PFSK-1 (cell line): ENCODE data around the gene IRF6.

Experiments
- FOXP2 ChIP-seq: optimal IDR thresholded peaks from 2 replicates; pipeline ENCODE3; 2011; ENCODE audit warnings: borderline replicate concordance, control low read depth, inconsistent platforms; ENCODE audit not compliant: insufficient read depth; ENCODE audit errors: extremely low read length, extremely low read depth
- POLR2AphosphoS5 ChIP-seq: IDR thresholded peaks from 2 replicates; pipeline ENCODE4 v1.6.1; 2012; ENCODE audit warnings: low read depth, mild to moderate bottlenecking, control low read depth, low read length, moderate library complexity
- REST ChIP-seq, 2 experiments: IDR thresholded peaks; 2 replicates each; pipeline versions ENCODE4 v1.6.1 to v1.8.0; 2011 to 2012; ENCODE audit warnings: low read depth in 2 of 2, low read length in 2 of 2, control low read depth in 1 of 2, inconsistent platforms in 1 of 2, mild to moderate bottlenecking in 1 of 2, moderate library complexity in 1 of 2; ENCODE audit not compliant: insufficient read depth in 1 of 2
- SIN3A ChIP-seq: IDR thresholded peaks from 2 replicates; pipeline ENCODE4 v1.6.1; 2012; ENCODE audit warnings: mild to moderate bottlenecking, low read length, moderate library complexity, borderline replicate concordance; ENCODE audit not compliant: insufficient read depth
- TAF1 ChIP-seq: IDR thresholded peaks from 2 replicates; pipeline ENCODE4 v1.6.1; 2012; ENCODE audit warnings: low read length, control low read depth, borderline replicate concordance; ENCODE audit not compliant: insufficient read depth

IRF6 gene

GRCh38 chr1:209756615-209757445, 49.1 kb downstream of the IRF6 start:
- TF ChIP-seq POLR2AphosphoS5 (no peak), TAF1 (no peak), REST (IDR thresholded peaks at IDR 0.05; ENCODE audit: insufficient read depth in 1 of 2, low read depth in 2 of 2, low read length in 2 of 2) (no peak), FOXP2 (no peak), SIN3A (no peak)

- no peak for TF ChIP-seq FOXP2
These were observed 49.9 kb downstream of the IRF6 start, which contains the start of gene TRAF3IP3 for GRCh38 chr1:209755926-209756614. Gene TRAF3IP3 (plus strand): TSS chr1:209756053. CDS start chr1:209760040, 3,987 bp downstream.

- no peak for TF ChIP-seq SIN3A
These were observed 50.7 kb downstream of the IRF6 start for GRCh38 chr1:209755256-209755655.

GRCh38 chr1:209752890-209753289, 53.1 kb downstream of the IRF6 start:
- no peak for TF ChIP-seq REST (IDR thresholded peaks at IDR 0.05; ENCODE audit: insufficient read depth in 1 of 2, low read depth in 2 of 2, low read length in 2 of 2)
- no peak for TF ChIP-seq TAF1
- TF ChIP-seq SIN3A, result no peak
- TF ChIP-seq POLR2AphosphoS5, result no peak
- no peak for TF ChIP-seq FOXP2

GRCh38 chr1:209751627-209752231, 54.2 kb downstream of the IRF6 start:
- TF ChIP-seq REST (IDR thresholded peaks at IDR 0.05; ENCODE audit: insufficient read depth in 1 of 2, low read depth in 2 of 2, low read length in 2 of 2), result no peak
- TF ChIP-seq TAF1, result no peak
- TF ChIP-seq SIN3A, result no peak
- TF ChIP-seq FOXP2, result no peak
- no peak for TF ChIP-seq POLR2AphosphoS5
